Parathyroid adenoma (tissue), 2 donors: ENCODE results near the gene B4GALNT4.
"Not testable (repeated sequence)": the region's sequence is repeated elsewhere in the genome, so short reads cannot be mapped to it uniquely, and the experiment has no call there.

Experiments
- H2AFZ ChIP-seq: fragments of 300-600 bp; sonication (generic); one replicate; pipeline ENCODE4 v1.7.0; 2017; ENCODE audit warnings: antibody characterized with exemption, mild to moderate bottlenecking
- H3K27ac ChIP-seq: fragments of 300-600 bp; sonication (generic); one replicate; pipeline ENCODE4 v1.7.0; 2017
- H3K27me3 ChIP-seq: fragments of 300-600 bp; sonication (generic); one replicate; pipeline ENCODE4 v1.7.0; 2017; ENCODE audit warnings: low read length; ENCODE audit not compliant: control insufficient read depth, insufficient read depth
- H3K36me3 ChIP-seq: fragments of 300-600 bp; sonication (generic); one replicate; pipeline ENCODE4 v1.7.0; 2017; ENCODE audit warnings: low read length; ENCODE audit not compliant: control insufficient read depth, insufficient read depth
- H3K4me1 ChIP-seq: fragments of 300-600 bp; sonication (generic); one replicate; pipeline ENCODE4 v1.7.0; 2017; ENCODE audit warnings: control low read depth
- H3K4me2 ChIP-seq: fragments of 300-600 bp; sonication (generic); one replicate; pipeline ENCODE4 v1.7.0; 2017; ENCODE audit warnings: low read length
- H3K4me3 ChIP-seq: fragments of 300-600 bp; sonication (generic); one replicate; pipeline ENCODE4 v1.7.0; 2017; ENCODE audit warnings: low read depth, low read length
- H3K79me2 ChIP-seq: fragments of 300-600 bp; sonication (generic); one replicate; pipeline ENCODE4 v1.7.0; 2017; ENCODE audit warnings: control low read depth
- H3K9ac ChIP-seq: fragments of 300-600 bp; sonication (generic); one replicate; pipeline ENCODE4 v1.7.0; 2017; ENCODE audit warnings: mild to moderate bottlenecking
- H3K9me3 ChIP-seq: fragments of 300-600 bp; sonication (generic); one replicate; pipeline ENCODE4 v1.7.0; 2017; ENCODE audit warnings: low read length; ENCODE audit not compliant: control insufficient read depth
- TF ChIP-seq, protein P1 (sequence below): fragments of 300-600 bp; sonication (generic); IDR thresholded peaks from one replicate; pipeline ENCODE4 v1.7.0; 2017; ENCODE audit warnings: antibody characterized with exemption, mild to moderate bottlenecking
- donor health status: primary hyperparathyroidism.

Gene B4GALNT4

DNA sequence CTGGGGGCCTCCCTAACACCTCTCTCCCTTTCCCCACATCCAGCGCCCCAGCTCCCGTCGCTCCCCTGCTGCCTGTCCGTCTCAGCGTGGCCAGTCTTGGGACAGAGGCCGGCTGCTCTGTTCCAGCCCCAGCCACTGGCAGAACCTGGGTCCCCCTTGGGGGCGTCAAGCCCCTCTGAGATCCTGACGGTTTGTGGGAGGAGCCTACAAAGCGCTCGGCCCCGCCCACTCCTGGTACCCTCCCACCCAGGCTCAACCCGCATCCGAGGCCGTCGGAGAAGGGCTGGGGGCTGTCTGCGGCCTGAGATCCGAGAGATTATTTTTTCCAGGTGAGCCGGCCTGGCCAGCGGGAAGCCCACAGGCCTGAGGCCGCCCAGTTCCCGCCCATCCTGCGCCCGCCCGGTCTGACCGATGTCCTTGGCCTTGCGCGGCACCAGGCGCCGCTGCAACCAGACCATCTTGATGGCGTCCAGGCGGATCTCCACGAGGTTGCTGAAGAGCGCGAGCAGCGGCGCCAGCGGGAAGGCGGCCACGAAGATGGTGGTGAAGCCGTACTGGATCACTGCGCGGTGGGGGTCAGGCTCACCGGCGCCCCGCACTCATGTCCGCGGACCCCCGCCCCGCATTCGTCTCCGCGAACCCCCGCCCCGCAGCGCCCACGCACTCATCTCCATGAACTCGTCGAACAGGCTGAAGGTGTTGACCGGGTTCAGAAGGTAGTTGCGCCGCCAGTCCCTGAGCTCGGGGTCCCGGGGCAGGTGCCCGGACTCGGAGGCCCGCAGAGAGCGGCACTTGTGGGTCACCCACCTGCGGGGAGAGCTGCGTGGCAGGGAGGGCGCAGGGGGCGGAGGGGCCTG, 51.0 kb downstream of the B4GALNT4 start:
- no peak overlapping the region for H3K4me2 ChIP-seq
- H3K9ac ChIP-seq: no peak overlapping the region
- no peak overlapping the region for H3K4me3 ChIP-seq
- no peaks in the 10 kb centered on the region for H3K27me3 ChIP-seq
- TF ChIP-seq, protein P1, sequence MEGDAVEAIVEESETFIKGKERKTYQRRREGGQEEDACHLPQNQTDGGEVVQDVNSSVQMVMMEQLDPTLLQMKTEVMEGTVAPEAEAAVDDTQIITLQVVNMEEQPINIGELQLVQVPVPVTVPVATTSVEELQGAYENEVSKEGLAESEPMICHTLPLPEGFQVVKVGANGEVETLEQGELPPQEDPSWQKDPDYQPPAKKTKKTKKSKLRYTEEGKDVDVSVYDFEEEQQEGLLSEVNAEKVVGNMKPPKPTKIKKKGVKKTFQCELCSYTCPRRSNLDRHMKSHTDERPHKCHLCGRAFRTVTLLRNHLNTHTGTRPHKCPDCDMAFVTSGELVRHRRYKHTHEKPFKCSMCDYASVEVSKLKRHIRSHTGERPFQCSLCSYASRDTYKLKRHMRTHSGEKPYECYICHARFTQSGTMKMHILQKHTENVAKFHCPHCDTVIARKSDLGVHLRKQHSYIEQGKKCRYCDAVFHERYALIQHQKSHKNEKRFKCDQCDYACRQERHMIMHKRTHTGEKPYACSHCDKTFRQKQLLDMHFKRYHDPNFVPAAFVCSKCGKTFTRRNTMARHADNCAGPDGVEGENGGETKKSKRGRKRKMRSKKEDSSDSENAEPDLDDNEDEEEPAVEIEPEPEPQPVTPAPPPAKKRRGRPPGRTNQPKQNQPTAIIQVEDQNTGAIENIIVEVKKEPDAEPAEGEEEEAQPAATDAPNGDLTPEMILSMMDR: no peak
- no peaks in the 10 kb centered on the region for H3K9me3 ChIP-seq
- no peaks in the 10 kb centered on the region for H3K79me2 ChIP-seq
- no peaks in the 10 kb centered on the region for H3K36me3 ChIP-seq
- no peak overlapping the region for H3K27ac ChIP-seq
- H2AFZ ChIP-seq: no peak overlapping the region
- no peaks in the 10 kb centered on the region for H3K4me1 ChIP-seq

DNA sequence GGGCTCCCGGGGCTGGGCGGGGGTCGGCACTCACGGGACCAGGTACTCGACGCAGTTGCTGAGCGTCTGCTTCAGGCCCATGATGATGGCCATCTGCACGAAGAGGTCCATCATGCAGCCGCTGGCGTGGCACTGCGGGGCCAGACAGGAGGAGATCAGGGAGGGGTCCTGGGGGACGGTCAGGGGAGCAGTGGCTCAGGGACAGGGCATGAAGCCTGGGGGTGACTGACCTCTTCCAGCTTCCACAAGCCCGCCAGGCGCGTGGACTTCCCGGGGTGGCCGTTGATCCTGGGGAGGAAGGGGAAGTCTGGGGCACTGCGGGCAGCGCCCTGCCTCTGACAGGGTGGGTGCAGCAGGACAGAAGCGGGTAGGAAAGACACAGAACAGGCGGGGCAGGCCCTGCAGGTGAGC, 51.6 kb downstream of the B4GALNT4 start:
- no peaks in the 10 kb centered on the region for H3K79me2 ChIP-seq
- no peak overlapping the region for H2AFZ ChIP-seq
- no peak overlapping the region for H3K9ac ChIP-seq
- H3K36me3 ChIP-seq: no peaks in the 10 kb centered on the region
- H3K4me1 ChIP-seq: no peaks in the 10 kb centered on the region
- H3K4me2 ChIP-seq: no peak overlapping the region
- no peaks in the 10 kb centered on the region for H3K27me3 ChIP-seq
- TF ChIP-seq, protein P1: no peak
- no peaks in the 10 kb centered on the region for H3K9me3 ChIP-seq
- H3K4me3 ChIP-seq: no peak overlapping the region
- no peak overlapping the region for H3K27ac ChIP-seq

DNA sequence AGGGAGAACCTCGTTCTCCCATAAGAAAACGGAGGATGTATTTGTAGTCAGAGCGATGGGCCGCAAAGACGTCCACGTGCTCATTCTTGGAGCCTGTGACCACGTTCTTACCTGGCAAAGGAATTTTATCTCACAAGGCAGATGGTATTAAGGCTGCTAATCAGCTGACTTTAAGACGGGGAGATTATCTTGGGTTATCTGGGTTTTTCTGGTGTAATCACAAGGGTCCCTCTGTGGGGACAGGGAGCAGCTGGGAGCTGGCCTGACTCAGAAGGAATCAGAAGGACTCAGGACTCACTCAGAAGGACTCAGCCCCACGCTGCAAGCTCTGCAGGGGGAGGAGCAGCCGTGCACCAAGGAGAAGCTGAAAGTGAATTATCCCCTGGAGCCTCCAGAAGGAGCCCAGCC, 53.0 kb downstream of the B4GALNT4 start:
- Histone ChIP-seq H3K4me2 (no peak overlapping the region), H3K4me3 (no peak overlapping the region), H3K9me3 (no peaks in the 10 kb centered on the region), H3K9ac (no peak overlapping the region), H3K79me2 (no peaks in the 10 kb centered on the region), H3K27ac (no peak overlapping the region), H2AFZ (no peak overlapping the region), H3K4me1 (no peaks in the 10 kb centered on the region), H3K27me3 (no peaks in the 10 kb centered on the region), H3K36me3 (no peaks in the 10 kb centered on the region)
- TF ChIP-seq, protein P1: no peak

DNA sequence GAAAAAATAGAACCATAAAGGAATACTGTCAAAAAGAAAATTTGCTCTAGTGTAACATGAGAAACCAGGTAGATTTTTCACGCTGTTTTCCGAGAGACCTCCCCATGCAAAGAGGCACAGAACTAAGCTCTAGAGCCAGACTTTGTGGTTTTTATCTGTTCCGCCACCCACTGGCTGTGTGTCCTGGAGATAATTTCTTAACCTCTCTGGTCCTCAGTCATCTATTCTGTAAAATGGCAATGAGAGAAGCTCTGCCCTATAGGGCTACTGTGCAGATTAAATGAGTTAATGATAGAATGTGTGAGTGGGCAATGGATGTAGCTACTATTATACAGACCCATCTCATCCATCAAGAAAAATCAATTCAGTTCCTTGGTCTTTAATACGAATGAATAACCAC, 54.9 kb downstream of the B4GALNT4 start:
- H3K79me2 ChIP-seq: no peaks in the 10 kb centered on the region
- H3K9ac ChIP-seq: no peak overlapping the region
- no peak overlapping the region for H3K4me3 ChIP-seq
- H3K27me3 ChIP-seq: no peaks in the 10 kb centered on the region
- no peak overlapping the region for H3K4me2 ChIP-seq
- H3K27ac ChIP-seq: no peak overlapping the region
- no peaks in the 10 kb centered on the region for H3K9me3 ChIP-seq
- no peaks in the 10 kb centered on the region for H3K36me3 ChIP-seq
- H3K4me1 ChIP-seq: no peaks in the 10 kb centered on the region
- no peak overlapping the region for H2AFZ ChIP-seq
- TF ChIP-seq, protein P1: no peak

DNA sequence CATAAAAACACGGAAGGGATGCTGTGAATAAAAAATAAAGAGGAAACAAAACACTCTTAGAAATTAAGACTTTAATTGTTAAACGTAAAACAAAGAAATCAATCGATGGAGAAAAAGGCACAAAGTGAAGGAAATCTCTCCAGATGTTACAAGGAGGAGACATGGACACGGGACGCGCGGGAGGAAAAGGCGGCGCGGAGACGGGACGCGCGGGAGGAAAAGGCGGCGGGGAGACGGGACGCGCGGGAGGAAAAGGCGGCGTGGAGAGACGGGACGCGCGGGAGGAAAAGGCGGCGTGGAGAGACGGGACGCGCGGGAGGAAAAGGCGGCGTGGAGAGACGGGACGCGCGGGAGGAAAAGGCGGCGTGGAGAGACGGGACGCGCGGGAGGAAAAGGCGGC, 55.5 kb downstream of the B4GALNT4 start:
- H3K4me3 ChIP-seq, H3K9me3 ChIP-seq, H3K9ac ChIP-seq, H3K4me1 ChIP-seq, H2AFZ ChIP-seq, H3K27me3 ChIP-seq, H3K79me2 ChIP-seq, H3K27ac ChIP-seq, H3K36me3 ChIP-seq, H3K4me2 ChIP-seq: not testable (repeated sequence)
